ENCODE measurements around the gene ABHD16A. TPM values are rescaled to one million over a fixed set of nuclear protein-coding genes. Genes with fewer than 3 reads are reported as not detected.

Gene ABHD16A
- total RNA-seq, 1 donor from 2014 or later: 33.7 TPM

- DNase-seq (ENCODE audit: low spot score): no peak
Observed at GRCh38 chr6:31690231-31691077, 12.7 kb downstream of the ABHD16A start.

GRCh38 chr6:31689249-31690110 lies 13.6 kb downstream of the ABHD16A start:
- no peak for DNase-seq (ENCODE audit: low spot score)

- DNase-seq (ENCODE audit: low spot score): no peak
Observed at GRCh38 chr6:31687860-31688693, 15.0 kb downstream of the ABHD16A start.

DNA sequence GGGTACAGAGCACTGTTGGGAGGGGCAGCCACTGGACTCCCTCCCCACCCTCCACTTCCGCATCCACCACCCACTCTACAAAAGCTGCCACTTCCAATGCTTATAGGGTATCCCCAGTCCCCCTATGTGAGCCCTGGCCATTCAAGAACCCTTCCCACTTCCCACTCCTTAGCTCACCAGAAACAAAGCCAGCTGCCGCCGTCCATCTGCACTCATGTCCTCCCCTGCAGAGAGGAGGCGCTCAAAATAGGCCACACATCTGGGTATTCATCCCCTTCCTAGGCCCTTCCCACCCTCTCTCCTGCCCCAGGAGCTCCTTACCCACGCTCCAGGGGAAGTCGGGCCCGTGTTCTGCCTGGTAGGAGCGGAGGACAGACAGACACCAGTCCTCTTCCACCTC lies 15.8 kb downstream of the ABHD16A start:
- DNase-seq (ENCODE audit: low spot score): no peak

DNA sequence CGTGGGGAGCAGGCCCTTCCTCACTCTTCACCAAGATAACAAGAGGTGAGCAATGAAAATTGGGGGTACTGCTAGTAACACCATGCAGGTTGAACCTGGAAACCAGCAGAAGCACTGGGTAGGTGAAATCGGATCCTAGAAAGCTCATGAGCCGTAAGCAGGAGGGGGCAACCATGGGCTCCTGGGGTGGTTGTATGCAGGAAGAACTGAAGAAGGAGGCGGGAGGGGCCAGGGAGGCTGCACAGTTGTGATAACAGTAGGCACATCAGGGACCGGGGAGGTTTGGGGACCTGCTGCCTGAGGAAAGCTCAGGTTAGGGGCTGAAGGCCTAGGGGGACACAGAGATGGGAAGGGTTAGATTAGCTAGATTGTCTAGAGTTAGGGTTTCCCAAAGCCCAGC lies 16.6 kb downstream of the ABHD16A start:
- no peak for DNase-seq (ENCODE audit: low spot score)

DNA sequence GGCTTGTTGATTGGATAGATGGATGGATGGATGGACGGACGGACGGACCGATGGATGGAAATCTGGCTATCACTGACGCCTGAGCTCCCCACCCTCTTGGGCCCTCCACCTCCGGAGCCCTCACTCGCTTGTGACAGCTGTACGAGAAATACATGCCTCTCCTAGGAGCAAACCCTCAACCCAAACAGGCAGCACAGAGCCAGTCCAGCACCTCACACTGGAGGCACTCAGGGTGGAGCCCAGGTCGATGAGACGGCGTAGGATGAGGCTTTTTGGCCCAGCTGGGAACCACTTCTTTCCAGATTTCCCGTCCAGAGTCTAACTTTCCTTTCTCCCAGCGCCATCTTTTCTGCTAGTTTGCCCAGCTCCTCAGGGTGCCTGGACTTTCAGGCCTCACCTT lies 19.5 kb downstream of the ABHD16A start:
- no peak for DNase-seq (ENCODE audit: low spot score)

GRCh38 chr6:31681135-31681671 lies 21.9 kb downstream of the ABHD16A start:
- peak; percentile 54 for DNase-seq (ENCODE audit: low spot score)

GRCh38 chr6:31680226-31681134 lies 22.6 kb downstream of the ABHD16A start, which contains the start of gene LY6G5C:
LY6G5C (minus strand) TSS chr6:31681067; CDS start chr6:31680373, 694 bp downstream.
- peak; percentile 84 for DNase-seq (ENCODE audit: low spot score)

DNA sequence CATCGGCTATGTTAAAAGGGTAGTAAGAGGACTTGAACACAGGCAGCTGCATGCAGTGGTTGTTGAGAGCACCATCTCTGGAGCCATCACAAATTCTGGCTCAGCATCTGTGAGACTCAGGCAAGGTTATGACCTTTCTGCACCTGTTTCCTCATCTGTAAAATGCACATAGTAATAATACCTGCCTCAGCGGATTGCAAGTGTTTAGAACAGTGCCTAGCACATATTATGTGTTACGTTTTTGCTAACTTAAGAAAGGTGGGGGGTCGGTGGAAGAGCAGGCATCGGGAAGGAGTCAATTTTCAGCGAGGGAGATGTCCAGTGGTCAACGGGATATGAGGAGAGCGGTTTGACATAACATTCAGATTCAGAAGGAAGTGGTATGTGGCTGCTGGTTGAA lies 25.2 kb downstream of the ABHD16A start:
- no peak for DNase-seq (ENCODE audit: low spot score)

DNA sequence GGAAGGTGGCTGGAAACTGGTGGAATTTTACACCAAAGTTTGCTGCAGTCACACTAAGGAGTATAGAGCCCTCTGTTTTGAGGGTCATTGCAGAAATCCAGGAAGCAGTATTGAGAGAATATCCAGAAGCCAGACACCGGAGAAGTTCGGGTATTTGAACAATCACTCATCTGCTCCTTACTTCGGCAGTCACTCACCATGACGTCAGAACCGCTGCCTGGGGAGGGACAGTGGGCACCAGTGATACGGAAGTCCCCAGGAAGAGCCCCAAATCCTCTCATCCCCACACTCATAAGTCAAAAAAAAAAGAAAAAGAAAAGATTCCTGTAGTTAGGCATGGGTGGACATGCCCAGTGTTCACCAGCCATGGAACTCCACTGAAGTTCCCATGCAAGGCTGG lies 26.2 kb downstream of the ABHD16A start:
- DNase-seq (ENCODE audit: low spot score): no peak

DNA sequence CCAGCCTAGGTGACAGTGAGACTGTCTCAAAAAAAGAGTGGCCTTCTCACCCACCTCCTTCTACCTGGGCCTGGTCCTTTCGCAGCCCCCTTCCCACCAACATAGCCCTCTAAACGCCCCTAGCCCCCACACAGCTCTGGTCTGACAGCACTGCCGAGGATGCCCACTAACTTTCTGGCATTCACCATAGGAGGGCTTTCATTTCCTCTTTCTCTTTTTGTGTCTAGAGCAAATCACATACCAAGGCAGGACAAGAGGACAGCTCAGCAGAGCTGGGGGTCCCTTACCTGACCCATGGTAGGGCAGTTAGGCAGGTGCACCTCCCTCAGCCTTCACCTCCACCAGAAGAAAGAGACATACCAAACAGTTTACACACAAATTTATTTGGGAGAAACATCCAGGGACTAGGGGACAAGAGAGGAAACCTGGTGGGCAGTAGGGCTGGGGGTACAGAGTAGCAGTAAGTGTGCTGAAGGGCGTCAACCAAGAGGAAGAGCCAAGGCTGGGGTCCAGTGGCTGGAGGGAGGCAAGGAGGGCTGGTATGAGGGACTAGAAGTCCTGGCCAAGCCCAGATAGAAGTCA lies 26.7 kb downstream of the ABHD16A start:
- no peak for DNase-seq (ENCODE audit: low spot score)

GRCh38 chr6:31669676-31670075 lies 33.4 kb downstream of the ABHD16A start, which contains the start of gene LY6G5B:
LY6G5B (plus strand) TSS chr6:31669976; CDS start chr6:31670951, 975 bp downstream.
- no peak for DNase-seq (ENCODE audit: low spot score)

DNA sequence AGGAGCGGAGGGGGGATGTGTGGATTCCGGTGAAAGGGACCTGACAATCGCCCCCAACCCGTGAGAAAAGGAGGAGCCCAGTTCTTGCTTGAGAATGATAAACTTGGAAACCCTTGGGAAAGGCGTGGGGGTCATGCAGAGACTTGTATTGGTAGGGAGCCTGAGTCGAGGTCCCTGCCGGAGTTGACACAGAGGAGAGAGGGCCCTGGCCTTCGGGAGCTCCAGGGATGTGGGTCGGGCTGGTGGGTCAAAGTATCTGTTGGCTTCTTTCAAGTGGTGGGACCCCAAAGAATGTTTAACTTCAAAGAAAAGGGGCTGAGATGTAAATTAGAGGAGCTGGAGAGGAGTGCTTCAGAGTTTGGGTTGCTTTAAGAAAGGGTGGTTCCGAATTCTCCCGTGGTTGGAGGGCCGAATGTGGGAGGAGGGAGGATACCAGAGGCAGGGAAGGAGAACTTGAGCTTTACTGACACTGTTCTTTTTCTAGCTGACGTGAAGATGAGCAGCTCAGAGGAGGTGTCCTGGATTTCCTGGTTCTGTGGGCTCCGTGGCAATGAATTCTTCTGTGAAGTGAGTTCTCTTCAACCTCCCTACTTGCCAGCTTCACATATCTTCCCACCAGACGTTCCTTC lies 36.7 kb downstream of the ABHD16A start:
- DNase-seq (ENCODE audit: low spot score): peak; percentile 26

DNA sequence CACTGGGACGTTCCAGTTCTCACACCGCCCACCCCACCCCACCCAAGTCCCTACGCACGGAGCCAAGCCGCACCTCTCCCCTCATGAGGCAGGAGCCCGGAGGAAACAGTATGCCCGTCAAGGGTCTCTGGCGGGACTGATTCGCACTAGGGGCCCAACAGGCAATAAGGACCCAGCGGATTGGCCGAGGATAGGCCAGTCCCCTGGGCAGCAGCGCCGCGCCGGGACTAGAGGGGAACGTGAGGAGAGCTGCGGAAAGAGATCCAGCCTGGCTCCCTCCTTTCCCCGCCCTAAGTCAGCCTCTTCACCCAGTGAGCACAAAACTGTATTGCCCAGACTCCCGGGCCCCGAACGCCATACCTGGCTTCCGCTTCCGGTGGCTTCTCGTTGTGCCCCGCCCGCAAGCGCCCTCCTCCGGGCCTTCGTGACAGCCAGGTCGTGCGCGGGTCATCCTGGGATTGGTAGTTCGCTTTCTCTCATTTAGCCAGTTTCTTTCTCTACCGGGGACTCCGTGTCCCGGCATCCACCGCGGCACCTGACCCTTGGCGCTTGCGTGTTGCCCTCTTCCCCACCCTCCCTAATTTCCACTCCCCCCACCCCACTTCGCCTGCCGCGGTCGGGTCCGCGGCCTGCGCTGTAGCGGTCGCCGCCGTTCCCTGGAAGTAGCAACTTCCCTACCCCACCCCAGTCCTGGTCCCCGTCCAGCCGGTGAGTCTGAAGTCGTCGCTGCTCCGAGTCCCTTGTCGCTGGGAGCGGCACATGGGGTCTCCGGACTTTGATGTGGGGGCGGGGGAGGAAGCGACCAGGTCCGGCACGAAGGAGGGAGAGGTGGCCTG lies 37.4 kb downstream of the ABHD16A start, which contains the start of gene CSNK2B:
Gene CSNK2B (plus strand): TSS at position 580 of the 836 bp plus-strand sequence. CDS start 752 bp downstream, outside the sequence.
- DNase-seq (ENCODE audit: low spot score): peak; percentile 99

DNA sequence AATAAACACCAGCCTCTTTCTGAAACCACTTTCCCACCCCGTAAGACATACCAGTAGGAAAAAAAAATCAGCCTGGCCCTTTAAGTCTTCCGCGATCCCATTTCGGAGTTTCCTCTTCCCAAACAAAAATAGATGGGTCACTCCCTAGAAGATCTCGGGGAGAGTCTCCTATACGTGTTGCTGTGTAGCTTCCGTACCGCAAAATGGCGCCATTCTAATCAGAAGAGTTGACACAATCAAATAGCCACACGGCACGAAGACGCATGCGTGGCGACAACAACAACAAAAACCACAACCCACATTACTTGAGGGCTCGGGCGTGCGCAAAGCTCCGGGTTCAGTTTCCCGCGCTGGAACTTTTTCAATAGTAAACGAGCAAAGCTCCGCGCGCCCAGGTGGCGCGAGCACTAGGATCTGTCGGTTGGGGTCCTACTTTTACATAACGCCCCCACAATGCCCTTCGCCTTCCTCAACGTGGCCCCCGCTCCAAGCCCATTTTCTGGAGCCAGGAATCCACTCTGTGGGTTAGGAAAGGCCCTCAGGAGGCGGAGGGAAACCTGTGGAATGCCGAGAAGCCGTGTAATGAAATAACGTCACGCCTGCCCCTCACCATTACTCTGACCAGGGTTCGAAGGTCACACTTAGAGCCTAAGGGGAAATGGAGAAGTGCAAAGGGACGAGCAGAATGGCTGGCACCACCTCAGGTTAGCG lies 38.2 kb downstream of the ABHD16A start, which contains the start of gene GPANK1:
Gene GPANK1 (minus strand): TSS at position 208 of the 711 bp plus-strand sequence. CDS start 519 bp downstream, outside the sequence.
- peak; percentile 99 for DNase-seq (ENCODE audit: low spot score)

DNA sequence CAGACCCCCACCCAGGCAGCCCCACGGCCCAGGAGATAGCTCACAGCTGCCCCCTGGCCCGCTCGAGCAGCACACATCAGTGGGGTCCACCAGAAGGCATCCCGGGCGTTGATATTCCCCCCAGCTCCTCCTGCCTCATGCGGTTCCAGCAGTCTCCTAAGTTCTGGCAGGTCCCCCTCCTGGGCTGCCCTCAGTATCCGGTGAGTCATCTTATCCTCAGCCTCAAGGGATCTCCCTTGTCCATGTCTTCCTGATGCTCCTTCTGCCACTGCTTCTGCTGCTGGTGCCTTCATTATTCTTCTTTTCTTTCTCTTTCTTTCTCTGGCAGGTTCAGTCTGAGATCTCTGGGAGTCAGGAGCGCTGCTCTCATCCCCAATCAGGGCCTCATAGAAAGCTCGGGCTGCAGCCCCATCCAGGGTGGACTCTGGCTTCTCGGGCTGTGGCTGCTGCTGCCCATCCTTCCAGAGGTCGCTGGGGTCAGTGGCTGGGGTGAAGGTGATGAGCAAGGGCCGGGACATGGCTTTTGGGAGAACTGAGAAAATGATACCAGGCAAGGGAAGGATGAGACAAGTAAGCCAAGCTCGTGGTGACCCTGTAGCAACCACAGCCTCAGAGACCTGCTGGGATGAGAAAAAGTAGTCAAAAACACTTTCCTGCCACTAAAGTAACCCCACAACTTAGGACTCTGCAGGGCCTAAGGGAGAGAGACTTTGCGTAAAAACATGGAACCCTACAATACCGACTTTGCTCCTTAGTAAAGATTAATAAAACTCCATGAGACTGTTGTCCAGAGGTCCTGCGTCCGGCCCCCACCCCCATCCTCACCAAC lies 38.9 kb downstream of the ABHD16A start:
- DNase-seq (ENCODE audit: low spot score): peak; percentile 46

Data from umbilical cord (tissue), 2 donors.